Umbilical cord (tissue), 2 donors: Measurements from ENCODE around the gene MARS1. TPM values are rescaled to one million over a fixed set of nuclear protein-coding genes. Genes with fewer than 3 reads are reported as not detected.

Source experiments
- DNase-seq: peaks from one replicate; pipeline ENCODE4 v3.0.0-alpha.2; 2015; ENCODE audit warnings: low spot score
- total RNA-seq: library from RNA; depleted of rRNA; stranded (reverse); fragments of >200 nt; gene quantifications from one replicate; pipeline ENCODE4 v1.2.3, GENCODE V29; 2014; ENCODE audit warnings: low replicate concordance; ENCODE audit not compliant: insufficient read depth

MARS1 gene
- total RNA-seq, 1 donor from 2014 or later, result 41.7 TPM

- no peak for DNase-seq
Observed at GRCh38 chr12:57470970-57471656, 16.8 kb upstream of the MARS1 start.

- DNase-seq, result no peak
Observed at GRCh38 chr12:57471661-57472060, 16.2 kb upstream of the MARS1 start.

- DNase-seq, result no peak
Observed at GRCh38 chr12:57472391-57472790, 15.5 kb upstream of the MARS1 start.

GRCh38 chr12:57473392-57473791 lies 14.5 kb upstream of the MARS1 start:
- no peak for DNase-seq

GRCh38 chr12:57473886-57474285 lies 14.0 kb upstream of the MARS1 start:
- no peak for DNase-seq

GRCh38 chr12:57474430-57474829 lies 13.4 kb upstream of the MARS1 start:
- no peak for DNase-seq

GRCh38 chr12:57474862-57475261 lies 13.0 kb upstream of the MARS1 start:
- no peak for DNase-seq

GRCh38 chr12:57475271-57476161 lies 12.4 kb upstream of the MARS1 start:
- DNase-seq, result no peak

GRCh38 chr12:57476162-57476992 lies 11.5 kb upstream of the MARS1 start:
- no peak for DNase-seq

- DNase-seq, result no peak
Observed at GRCh38 chr12:57476993-57477709, 10.7 kb upstream of the MARS1 start.

GRCh38 chr12:57477710-57478681 lies 9.9 kb upstream of the MARS1 start:
- no peak for DNase-seq

GRCh38 chr12:57479043-57479375 lies 8.9 kb upstream of the MARS1 start:
- DNase-seq, result no peak

- no peak for DNase-seq
Observed at GRCh38 chr12:57479376-57480115, 8.3 kb upstream of the MARS1 start, which contains the start of gene ARHGAP9. ARHGAP9 (minus strand) TSS chr12:57479866; CDS start chr12:57479406, 460 bp downstream.

- DNase-seq, result no peak
Observed at GRCh38 chr12:57481671-57482070, 6.2 kb upstream of the MARS1 start.

- peak; percentile 52 for DNase-seq
Observed at GRCh38 chr12:57483466-57483865, 4.4 kb upstream of the MARS1 start.

- no peak for DNase-seq
Observed at GRCh38 chr12:57485695-57486094, 2.2 kb upstream of the MARS1 start.

- no peak for DNase-seq
Observed at GRCh38 chr12:57487055-57487596, 742 bp upstream of the MARS1 start.

GRCh38 chr12:57488402-57489156 lies 711 bp downstream of the MARS1 start:
- no peak for DNase-seq
